ENCODE results near the gene MCM5.

The MCM5 gene

GRCh38 chr22:35430897-35431322 lies 31.0 kb downstream of the MCM5 start:
- in situ Hi-C loops (cut with HindIII; ENCODE audit: low sequenced_read_pairs): loop anchor here (5.0 to 25.0 kb wide), 2 partner anchors 136 to 506 kb away; no protein-coding TSS in a partner anchor

DNA sequence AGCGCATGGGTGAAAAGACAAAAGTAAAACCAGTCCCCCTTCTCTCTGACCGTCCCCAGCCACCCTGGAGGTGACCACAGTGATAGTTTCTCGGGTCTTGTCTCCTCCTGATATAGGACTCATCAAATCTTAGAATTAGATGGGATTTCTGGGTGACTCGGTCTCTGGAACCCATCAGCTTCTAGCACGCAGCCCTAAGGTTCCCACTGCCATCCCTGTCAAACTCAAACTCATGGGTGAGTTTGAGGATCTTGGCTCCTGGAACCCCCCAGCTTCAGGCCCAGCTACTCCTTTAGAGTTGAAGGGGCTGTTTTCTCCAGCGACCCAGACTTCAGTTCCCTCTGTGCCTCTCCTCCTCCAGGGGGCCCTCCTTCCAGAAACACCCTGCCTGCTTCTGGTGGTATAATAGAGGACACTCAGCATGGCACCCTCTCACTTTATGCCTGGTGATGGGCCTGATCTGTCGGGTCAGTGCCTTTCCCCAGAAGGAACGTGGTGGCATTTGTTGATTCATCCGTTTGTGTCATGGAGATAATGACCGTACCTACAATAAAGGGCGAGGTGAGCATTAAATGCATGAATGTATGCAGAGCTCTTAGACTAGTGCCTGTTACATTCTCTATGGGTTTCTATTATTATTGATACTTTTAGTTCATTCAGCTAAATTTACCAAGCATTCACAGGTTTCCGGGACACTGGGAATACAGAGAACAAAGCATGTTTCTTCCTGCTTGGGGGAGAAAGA lies 31.7 kb downstream of the MCM5 start:
- in situ Hi-C loops (cut with HindIII; ENCODE audit: low sequenced_read_pairs): loop anchor here (5.0 to 25.0 kb wide), 2 partner anchors 136 to 506 kb away; no protein-coding TSS in a partner anchor

- in situ Hi-C loops (cut with HindIII; ENCODE audit: low sequenced_read_pairs): loop anchor here (5.0 to 25.0 kb wide), 2 partner anchors 135 to 505 kb away; no protein-coding TSS in a partner anchor
Measured at GRCh38 chr22:35432228-35432905, 32.4 kb downstream of the MCM5 start.

- in situ Hi-C loops (cut with HindIII; ENCODE audit: low sequenced_read_pairs): loop anchor here (5.0 to 25.0 kb wide), 2 partner anchors 133 to 503 kb away; no protein-coding TSS in a partner anchor
Measured at GRCh38 chr22:35434061-35434710, 34.2 kb downstream of the MCM5 start.

DNA sequence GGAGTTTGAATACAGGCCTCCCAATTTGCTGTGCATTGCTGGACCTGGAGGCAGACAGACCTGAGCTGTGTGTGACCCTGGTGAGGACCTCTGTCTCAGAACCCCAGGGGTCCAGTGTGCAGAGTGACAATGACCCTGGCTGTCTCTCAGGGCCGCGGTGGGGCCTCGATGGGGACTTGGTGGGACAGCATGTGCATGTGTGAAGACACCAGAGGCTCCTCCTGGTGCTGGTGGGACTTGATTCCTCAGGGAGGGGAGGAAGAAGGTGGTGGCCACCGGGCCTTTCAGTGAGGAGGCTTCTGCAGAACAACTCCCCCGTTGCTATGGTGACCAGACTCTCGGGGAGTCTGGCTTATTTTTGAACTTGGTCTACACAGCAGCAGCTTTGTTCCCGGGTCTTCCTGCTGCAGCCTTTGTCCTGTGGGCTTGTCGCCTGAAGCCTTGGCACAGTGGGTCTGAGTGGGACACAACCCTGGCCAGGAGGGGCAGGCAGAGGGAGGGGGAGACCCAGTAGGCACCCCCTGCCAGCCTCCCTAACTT lies 35.3 kb downstream of the MCM5 start:
- in situ Hi-C loops (cut with HindIII; ENCODE audit: low sequenced_read_pairs): loop anchor here (25.0 kb wide), 1 partner anchor 502 kb away; no protein-coding TSS in a partner anchor

GRCh38 chr22:35436421-35436820 lies 36.5 kb downstream of the MCM5 start:
- in situ Hi-C loops (cut with HindIII; ENCODE audit: low sequenced_read_pairs): loop anchor here (25.0 kb wide), 1 partner anchor 501 kb away; no protein-coding TSS in a partner anchor

DNA sequence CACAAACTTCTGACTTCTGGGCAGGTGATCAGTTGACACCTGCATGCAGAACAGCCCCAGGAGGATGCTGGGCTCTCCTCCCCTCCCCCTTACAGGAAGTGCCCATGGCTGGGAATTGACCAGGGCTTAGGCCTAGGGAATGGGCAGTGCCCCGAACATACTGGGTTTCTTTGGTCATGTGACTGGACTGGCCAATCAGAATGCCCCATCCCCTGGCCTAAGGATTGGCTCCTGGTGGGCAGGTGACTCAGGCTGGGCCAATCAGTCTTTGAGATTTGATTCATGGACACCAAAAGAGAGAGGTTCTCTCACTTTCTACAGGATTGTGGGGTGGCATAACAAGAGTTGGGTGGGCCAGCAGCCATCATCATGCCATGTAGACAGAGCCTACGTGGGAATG lies 37.1 kb downstream of the MCM5 start:
- in situ Hi-C loops (cut with HindIII; ENCODE audit: low sequenced_read_pairs): loop anchor here (25.0 kb wide), 1 partner anchor 500 kb away; no protein-coding TSS in a partner anchor

DNA sequence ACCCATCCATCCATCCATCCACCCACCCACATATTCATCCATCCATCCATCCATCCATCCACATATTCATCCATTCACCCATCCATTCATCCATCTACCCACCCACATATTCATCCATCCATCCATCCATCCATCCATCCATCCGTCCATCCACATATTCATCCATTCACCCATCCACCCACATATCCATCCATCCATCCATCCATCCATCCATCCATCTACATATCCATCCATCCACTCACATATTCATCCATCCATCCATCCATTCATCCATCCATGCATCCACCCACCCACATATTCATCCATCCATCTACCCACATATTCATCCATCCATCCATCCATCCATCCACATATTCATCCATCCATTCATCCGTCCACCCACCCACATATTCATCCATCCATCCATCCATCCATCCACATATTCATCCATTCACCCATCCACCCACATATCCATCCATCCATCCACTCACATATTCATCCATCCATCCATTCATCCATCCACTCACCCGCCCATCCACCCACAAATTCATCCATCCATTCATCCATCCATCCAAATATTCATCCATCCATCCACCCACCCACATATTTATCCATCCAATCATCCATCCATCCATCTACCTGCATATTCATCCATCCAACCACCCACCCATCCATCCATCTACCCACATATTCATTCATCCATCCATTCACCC lies 38.9 kb downstream of the MCM5 start:
- in situ Hi-C loops (cut with HindIII; ENCODE audit: low sequenced_read_pairs): loop anchor here (25.0 kb wide), 1 partner anchor 498 kb away; no protein-coding TSS in a partner anchor

- in situ Hi-C loops (cut with HindIII; ENCODE audit: low sequenced_read_pairs): loop anchor here (25.0 kb wide), 1 partner anchor 498 kb away; no protein-coding TSS in a partner anchor
Measured at GRCh38 chr22:35439365-35439717, 39.4 kb downstream of the MCM5 start.

GRCh38 chr22:35440129-35440528 lies 40.2 kb downstream of the MCM5 start:
- in situ Hi-C loops (cut with HindIII; ENCODE audit: low sequenced_read_pairs): loop anchor here (25.0 kb wide), 1 partner anchor 497 kb away; no protein-coding TSS in a partner anchor

GRCh38 chr22:35441489-35442100 lies 41.7 kb downstream of the MCM5 start:
- in situ Hi-C loops (cut with HindIII; ENCODE audit: low sequenced_read_pairs): loop anchor here (25.0 kb wide), 1 partner anchor 496 kb away; no protein-coding TSS in a partner anchor

DNA sequence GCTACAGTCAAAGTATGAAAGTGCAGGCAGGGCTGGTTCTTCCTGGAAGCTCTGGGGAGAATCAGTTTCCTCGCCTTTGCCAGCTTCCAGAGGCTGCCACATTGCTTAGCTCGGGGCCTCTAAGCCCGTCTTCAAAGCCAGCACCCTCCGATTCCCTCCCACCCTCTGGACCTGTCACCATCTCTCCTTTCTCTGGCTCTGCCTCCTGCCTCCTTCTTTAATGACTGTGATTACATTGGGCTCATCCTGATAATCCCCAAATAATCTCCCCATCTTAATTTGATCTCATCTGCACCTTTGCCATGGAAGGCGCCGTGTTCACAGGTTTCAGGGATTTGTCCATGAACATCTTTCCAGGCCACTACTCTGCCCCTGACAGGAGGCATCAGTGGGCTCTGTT lies 42.5 kb downstream of the MCM5 start:
- in situ Hi-C loops (cut with HindIII; ENCODE audit: low sequenced_read_pairs): loop anchor here (25.0 kb wide), 1 partner anchor 495 kb away; no protein-coding TSS in a partner anchor

DNA sequence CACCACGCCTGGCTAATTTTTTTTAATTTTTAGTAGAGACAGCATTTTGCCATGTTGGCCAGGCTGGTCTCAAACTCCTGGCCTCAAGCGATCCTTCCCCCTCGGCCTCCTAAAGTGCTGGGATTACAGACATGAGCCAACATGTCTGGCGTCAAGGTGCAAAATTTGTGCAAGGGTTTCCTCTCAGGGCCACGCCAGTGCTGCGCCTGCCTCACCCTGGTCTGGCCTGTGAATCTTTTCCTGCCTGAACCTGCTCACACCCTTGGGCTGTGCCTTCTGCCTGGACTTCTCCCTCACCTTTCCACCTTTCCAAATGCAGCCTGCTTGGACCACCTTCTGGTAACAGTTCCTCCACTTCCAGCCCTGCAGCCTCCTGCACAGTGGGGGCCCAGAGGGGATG lies 43.4 kb downstream of the MCM5 start:
- in situ Hi-C loops (cut with HindIII; ENCODE audit: low sequenced_read_pairs): loop anchor here (25.0 kb wide), 1 partner anchor 494 kb away; no protein-coding TSS in a partner anchor

- in situ Hi-C loops (cut with HindIII; ENCODE audit: low sequenced_read_pairs): loop anchor here (25.0 kb wide), 1 partner anchor 493 kb away; no protein-coding TSS in a partner anchor
Measured at GRCh38 chr22:35443790-35444684, 44.1 kb downstream of the MCM5 start.

- in situ Hi-C loops (cut with HindIII; ENCODE audit: low sequenced_read_pairs): loop anchor here (25.0 kb wide), 1 partner anchor 492 kb away; no protein-coding TSS in a partner anchor
Measured at GRCh38 chr22:35444685-35445399, 44.9 kb downstream of the MCM5 start.

DNA sequence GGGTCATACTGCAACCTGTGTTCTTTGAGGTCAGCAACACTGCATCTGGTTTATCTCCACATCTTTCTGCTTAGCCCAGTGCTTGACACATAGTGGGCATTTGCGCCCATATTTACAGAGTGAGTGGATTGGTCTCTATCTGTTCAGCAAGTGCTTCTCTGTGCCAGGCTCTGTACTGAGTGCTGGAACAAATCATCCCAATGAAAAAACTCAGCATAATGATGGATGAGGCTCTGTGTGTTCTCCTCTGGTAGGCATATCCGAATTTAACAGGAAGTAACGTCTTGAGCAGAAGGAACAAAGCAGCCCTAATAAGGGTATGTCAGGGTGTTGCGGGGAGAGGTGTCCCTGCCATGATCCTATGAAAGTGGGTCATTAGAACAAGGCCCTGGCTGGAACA lies 46.0 kb downstream of the MCM5 start:
- in situ Hi-C loops (cut with HindIII; ENCODE audit: low sequenced_read_pairs): loop anchor here (25.0 kb wide), 1 partner anchor 491 kb away; no protein-coding TSS in a partner anchor

GRCh38 chr22:35446365-35446764 lies 46.4 kb downstream of the MCM5 start:
- in situ Hi-C loops (cut with HindIII; ENCODE audit: low sequenced_read_pairs): loop anchor here (25.0 kb wide), 1 partner anchor 491 kb away; no protein-coding TSS in a partner anchor

- in situ Hi-C loops (cut with HindIII; ENCODE audit: low sequenced_read_pairs): loop anchor here (25.0 kb wide), 1 partner anchor 489 kb away; no protein-coding TSS in a partner anchor
Measured at GRCh38 chr22:35448523-35448922, 48.6 kb downstream of the MCM5 start.
